HG02798 (cell line): ENCODE measurements around the gene C3orf20.

Experiments
- ATAC-seq: cut with Tn5 transposase; IDR thresholded peaks from one replicate; pipeline ENCODE4 v1.9.1; 2021; ENCODE audit warnings: mild to moderate bottlenecking; ENCODE audit not compliant: unreplicated experiment, poor library complexity

The C3orf20 gene

DNA sequence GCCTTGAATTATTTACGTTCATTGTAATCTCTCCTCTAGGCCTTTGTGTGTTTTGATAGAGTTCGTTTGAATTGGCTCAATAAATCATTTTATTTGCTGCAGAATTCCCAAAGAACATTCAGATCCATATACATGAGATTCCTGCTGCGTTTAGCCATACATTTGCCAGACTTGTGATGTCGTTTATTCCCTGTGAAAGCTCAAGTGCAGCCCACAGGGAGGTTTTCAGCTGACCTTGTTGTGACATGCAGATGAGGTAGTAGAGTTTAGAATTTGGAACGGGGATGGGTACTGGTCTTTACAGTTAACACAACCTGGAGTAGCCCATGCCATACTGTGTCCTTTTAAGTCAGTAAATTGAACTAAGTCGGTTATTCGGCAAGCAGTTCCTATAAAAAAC is at the start of gene C3orf20:
TSS of gene C3orf20 (plus strand) at position 301 of the 400 bp plus-strand sequence. CDS start 7,573 bp downstream, outside the sequence.
- no peak for ATAC-seq

DNA sequence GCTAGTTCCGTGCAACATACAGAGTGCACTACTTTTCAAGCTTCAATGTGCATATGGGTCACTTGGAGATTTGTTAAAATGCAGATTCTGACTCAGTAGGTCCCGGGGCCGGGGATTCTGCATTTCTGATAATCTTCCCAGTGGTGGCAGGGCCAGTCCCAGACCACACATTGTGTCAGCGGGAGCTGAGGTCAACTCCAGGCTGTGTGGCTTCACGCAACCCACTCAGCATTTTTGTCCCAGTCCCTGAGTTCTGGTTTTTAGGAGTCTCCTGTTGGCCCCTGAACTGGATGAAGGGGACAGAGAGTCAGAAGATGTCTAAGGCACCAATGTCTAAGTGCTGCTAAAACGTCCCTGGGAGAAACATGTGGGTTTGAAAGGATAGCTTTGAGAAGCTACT is 49.5 kb upstream of the C3orf20 start:
- ATAC-seq, result no peak

DNA sequence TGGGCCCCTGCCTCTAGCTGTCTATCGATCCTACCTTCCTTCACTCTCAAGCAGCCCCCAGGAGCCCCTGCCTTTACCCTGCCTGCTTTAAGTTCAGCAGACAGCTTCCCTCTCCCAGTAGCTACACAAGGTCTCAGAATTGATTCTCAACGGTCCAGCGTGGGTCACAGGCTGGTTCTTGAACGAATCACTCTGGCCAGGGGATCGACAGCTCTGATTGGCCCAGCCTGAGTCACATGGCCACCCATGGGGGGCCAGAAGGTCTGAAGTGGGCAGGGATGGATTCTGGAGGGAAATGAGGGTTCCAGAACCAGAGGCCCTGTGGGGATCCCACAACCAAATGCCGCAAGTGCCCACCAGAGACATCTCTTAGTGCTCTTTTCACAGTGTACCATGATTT is 47.1 kb upstream of the C3orf20 start:
- no peak for ATAC-seq

DNA sequence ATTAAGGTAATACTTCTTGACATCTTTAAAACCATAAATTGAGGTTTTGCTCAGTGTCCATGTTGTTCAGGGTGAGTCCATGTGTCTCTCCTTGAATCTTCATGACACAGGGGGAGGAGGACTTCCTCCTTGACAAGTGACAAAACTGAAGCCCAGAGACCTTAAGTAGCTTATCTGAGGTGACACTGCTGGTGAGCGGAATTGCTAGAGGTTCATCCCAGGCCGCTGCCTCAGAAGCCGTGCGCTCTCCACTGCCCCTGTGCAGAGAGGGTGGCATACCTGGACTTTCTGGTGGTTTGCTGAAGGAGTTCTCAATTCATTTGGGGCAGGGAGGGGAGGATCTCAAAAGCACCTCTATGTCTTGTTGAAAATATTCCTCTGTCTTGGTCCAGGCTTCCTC is 46.5 kb upstream of the C3orf20 start:
- ATAC-seq, result no peak

DNA sequence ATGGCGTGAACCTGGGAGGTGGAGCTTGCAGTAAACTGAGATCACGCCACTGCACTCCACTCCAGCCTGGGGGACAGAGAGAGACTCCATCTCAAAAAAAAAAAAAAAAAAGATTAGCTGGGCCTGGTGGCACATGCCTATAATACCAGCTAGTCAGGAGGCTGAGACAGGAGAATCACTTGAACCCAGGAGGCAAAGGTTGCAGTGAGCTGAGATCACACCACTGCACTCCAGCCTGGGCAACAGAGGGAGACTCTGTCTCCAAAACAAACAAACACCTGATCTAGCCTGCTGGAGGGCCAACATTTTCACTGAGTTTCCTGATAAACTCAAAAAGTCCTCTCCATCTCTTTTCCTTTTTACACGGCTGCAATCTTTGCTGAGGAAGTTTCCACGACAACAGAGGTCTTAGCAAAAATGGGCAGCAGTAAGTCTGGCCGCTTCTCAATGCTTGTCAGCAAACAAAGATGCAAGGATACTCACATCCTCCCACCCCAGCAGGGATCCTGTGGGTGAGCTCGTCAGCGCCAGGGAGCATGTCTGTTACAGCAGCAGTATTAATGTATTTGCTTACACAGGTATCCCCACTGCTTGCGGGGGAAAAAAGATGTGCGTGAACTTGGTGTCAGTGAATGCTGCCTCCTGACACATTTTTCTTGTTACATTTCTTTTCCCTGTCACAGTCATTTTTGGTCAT is 44.4 kb upstream of the C3orf20 start:
- ATAC-seq, result no peak

DNA sequence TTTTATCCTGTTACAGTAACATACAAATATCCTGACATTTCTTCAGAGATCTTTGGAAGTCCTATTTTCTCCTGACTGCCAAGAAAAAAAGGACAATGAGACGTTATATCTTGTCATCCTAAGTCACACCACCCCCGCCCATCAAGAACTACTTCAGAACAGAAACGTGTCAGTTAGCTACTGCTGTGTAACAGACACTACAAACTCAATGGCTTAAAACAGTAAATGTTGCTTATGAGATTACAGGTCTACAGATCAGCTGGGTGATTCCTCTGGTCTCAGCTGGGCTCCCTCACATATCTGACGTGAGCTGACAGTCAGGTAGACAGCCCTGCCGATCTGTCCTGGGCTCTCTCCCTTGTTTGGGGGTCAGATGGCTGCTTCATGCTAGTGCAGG is 43.8 kb upstream of the C3orf20 start:
- no peak for ATAC-seq

DNA sequence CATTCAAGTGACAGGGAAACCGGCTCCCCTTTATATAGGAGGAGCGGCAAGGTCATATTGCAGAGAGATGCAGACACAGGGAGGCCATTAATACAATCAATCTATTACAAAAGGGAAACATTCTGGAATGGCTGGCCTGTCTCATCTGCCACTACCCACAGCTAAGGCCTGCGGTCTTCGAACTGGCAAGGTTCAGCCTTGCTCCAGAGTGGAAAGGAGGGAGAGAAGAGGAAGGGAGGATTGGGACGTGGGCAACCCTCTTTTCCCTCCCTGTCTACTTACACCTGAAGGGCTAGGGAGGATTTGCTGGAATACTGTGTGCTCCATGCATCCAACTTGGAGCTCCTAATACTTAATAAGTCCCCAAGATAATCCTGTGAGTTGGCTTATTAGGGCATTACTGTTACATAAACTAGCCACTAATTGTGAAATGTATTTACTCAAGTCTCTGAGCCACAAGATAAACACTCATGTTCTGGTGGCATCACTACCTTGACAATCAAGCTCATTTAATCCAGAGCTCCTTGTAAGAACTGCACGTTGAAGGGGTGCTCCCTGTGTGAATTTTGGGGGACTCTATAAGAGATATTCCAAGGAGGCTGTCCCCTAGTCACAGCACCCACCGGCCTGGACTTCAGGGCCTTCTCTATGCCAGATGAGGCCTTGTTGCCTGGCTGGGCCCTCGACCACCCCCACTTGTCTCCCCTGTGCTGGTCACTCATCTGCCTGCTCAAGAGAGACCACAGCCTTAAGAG is 43.1 kb upstream of the C3orf20 start:
- no peak for ATAC-seq

DNA sequence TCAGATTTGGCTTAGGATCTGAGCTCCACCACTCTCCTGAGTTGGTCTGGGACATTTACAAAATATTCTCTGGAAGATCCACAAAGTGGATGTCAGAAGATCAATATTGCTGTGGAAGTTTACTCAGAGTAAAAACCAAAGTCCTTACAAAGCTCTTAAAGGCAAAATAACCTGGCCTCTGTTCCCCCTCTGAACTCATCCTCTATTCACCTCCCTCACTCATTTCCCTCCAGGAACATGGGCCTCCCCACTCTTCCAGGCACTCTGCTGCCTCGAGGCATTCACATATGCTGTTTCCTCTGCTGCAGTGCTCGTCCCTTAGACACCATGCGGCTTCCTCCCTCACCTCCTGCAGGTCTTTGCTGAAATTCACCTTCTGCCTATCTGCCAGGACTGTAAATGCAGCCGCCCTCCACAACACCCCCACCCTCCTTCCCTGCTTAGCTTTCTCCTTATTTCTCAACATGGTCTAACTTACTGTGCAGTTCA is 42.5 kb upstream of the C3orf20 start:
- no peak for ATAC-seq

DNA sequence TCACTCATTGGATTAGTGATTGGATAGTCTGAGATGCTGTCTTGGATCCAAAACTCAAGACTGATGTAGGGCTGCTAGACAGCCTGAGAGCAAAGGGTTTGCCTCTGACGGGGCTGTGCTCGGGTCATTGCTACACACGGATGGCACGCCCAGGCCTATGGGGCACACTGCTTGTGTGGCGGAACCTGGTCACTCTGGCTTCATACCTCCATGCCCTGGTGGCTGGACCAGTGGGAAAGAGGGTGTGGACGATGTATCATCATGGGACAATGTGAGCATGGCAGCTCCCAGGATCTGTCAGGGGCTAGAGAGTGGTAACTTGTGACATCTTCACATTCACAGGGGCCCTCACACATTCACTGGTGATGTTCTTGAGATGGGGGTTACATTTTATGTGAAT is 41.5 kb upstream of the C3orf20 start:
- ATAC-seq, result no peak

DNA sequence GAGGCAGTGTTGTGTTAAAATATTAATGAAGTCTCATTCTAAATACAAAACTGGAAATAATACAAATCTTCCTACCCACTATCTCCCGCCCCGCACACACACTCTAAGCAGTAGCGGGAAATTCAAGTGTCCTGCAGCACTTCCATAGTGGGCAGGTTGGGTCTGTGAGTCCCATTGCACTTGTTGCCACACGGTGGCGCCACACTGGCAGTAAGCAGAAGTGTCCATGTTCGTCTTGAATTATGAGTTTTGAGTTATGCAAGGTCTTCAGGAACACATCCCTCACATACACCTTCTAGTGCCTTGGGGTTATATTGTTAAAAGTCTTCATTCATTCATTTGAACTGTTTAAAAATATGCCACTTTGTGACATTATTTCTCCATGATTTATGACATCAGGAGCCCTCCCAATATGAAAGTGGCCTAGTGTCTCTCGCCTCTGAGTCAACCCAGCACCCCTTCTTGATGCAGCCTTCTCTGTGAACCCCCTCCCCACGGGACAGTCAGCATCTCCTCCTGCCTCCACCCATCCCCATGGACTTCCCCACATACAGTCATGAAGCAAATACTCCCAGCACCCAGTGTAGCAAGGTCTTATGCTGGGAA is 41.0 kb upstream of the C3orf20 start:
- ATAC-seq, result no peak

DNA sequence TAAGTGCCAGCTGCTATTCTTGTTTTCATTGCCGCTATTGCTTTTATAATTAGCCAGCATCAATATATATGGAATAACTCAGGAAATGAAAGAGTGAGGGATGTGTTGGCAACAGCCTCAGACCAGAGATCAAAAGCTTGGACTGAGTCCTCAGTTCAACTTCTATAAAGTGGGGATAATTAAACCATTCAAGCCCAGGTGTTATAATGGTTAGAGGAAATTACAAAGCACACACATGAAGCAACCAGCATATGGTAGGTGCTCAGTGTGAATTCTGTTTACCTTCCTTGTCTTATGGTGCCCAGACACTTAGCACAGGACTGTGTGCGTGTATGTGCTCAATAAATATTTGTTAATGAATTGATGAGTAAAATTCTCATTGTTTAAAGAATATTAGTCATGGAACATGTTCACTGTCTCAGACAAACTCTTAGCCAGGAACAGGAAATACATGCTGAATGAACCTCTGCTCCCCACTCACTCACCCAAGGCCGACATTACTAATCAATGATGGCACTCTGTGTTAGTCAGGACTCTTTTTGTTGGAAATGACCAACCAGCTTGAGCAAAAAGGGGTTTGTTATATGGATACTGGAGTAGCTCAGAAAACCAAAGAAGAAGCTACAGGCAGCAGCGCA is 40.1 kb upstream of the C3orf20 start:
- no peak for ATAC-seq

DNA sequence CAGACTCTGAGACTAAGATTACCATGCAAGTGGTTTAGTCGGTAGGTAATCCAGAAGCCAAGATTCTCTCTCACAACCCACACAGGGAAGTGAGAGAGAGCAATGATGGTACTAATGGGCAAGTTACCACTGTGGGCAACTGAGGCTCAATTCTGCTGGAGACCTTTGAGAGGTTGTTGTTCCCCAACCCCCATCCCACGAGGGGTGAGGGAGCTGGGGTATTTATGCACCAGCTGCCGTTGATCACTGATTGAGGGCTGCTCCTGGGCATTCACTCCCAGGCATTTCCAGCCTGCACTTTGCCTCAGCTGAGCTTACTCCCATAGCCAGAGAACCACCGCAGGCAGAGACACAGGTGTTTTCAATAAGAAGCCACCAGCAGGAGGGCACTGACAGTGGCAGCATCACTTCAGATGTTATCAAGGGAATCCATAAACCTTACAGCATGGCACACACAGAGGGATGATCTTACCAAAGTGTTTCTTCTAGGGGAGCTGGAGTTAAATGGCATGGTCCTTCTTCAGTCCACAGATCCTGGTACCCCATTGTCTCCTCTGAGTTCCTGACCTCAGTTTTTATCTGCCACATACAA is 38.3 kb upstream of the C3orf20 start:
- ATAC-seq, result no peak

DNA sequence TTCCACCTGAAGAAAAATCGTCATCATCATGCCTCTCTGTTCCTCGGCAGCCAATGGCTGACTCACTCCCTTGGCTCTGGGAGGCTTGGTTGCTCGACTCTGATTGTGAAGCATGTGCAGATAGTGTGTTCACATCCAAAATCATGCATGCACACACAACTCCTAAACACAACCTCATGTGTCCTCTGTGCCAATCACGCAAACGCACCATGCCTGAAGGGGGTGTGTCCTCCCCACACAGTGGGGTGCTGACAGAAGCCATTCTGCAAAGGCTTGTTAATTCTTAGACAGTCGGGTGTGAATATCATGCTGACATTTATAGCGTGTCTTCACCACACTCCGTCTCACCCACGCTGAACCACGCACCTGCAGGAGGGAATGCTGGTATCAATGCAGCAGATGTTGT is 34.8 kb upstream of the C3orf20 start:
- ATAC-seq, result no peak

DNA sequence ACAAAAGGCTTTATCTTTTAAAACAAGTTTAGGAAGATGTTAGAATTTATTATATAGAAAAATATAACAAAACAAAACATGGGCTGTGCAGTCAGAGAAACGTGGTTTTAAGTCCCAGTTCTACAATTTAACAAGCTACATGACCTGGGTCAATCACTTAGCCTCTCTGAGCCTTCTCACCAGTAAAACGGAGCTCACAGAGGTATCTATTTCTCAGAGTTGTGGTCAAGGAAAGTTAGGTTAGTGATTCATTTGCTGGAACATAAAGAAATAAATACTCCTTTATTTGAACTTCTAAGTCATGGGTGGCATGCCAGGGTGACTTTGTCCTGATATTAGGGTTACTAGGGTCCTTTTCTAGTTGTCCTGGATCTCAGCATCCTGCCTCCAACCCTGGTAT is 34.2 kb upstream of the C3orf20 start:
- ATAC-seq, result no peak

DNA sequence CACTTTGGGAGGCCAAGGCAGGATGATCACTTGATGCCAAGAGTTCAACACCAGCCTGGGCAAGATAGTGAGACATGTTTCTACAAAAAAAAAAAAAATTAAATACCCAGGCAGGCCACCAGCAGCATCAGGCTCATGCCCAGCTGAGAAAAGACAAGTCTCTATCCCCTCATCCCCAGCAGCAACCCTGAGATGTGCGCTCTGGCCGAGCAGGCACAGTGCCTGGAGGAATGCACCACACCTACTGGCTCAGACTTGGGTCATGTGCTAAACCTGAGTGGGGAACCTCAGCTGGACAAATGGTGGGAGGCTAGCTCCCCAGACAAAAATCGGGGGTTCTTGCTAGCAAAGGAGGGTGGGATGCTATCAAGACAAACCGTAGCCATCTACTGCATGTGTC is 33.6 kb upstream of the C3orf20 start:
- no peak for ATAC-seq

DNA sequence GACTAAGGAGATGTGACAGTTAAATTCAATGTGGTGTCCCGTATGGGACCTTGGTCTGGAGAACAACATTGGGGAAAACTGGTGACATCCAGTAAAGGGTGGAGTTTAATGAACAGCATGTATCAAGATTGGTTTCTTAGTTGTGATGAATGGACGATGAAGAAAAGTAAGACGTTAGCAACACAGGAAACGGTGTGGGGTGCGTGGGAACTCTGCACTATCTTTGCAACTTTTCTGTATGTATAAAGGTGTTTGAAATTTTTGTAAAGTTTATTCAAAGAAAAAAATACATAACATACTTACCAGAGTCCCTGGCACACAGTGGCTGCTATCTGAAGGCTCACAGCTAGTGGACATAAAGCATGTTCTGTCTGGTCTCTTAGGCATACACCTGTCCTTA is 29.5 kb upstream of the C3orf20 start:
- no peak for ATAC-seq

DNA sequence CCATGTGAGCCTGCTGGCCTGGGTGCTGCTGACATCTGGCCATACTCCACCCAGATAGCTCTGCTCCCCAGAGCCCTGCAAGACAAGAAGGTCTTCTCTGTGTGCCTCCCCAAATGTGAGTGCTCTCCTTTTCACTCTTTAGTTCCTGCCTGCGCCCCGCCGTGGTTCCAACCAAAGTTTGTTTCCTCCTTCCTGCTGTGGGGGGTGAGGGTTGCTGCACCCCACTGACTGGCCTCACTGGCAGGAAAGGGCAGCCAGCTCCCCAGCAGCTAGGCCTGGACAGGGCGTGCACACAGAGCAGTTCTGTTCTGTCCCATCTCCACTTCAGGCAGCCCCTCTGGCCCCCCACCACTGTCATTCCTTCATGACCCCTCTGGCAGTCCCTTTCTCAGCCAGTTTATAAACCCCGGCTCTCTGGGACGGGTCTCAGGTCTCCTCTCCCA is 28.8 kb upstream of the C3orf20 start:
- no peak for ATAC-seq

DNA sequence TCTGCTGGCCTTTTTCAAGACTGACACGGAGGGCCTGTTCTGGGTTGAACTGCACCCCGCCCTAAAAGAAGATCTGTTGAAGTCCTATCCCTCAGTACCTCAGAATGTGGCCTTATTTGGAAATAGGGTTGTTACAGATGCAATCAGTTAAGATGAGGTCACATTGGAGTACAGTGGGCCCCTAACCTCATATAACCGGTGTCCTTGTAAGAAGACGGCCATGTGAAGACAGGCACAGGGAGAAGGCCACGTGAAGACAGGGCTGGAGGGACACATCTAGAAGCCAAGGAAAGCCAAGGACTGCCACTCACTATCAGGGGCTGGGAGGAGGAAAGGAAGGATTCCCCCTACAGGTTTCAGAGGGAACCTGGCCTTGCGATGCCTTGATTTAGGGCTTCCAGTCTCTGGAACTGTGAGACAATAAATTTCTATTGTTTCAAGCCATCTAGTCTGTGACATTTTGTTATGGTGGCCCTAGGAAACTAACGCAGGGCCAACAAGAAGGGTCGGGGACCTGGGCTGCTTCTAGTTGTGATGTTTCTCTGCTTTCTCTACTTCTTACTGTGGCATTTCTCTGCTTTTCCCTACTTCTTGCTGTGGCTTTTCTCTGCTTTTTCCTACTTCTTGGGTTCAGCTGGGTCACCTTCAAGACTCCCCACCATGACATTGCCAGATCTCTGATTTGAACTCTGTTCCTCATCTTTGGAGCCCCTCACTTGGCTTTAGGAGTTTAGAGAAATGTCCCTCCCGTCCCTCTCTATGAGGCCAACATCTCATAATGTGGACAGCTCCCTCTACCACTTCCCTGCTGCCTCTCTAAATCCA is 28.1 kb upstream of the C3orf20 start:
- ATAC-seq, result no peak
